Activated naive CD4-positive, alpha-beta T cell treated with anti-CD3 and anti-CD28 coated beads, Interleukin-2, amount 50 U/mL, for 24 hours (primary cell): ENCODE data around the gene TRIM27.
"Not testable (repeated sequence)": the region's sequence is repeated elsewhere in the genome, so short reads cannot be mapped to it uniquely, and the experiment has no call there.

Source experiments
- H3K27ac Mint-ChIP-seq: one replicate; pipeline ENCODE4 v1.8.0; 2021; ENCODE audit warnings: mild to moderate bottlenecking, mixed read lengths
- H3K27me3 Mint-ChIP-seq: one replicate; pipeline ENCODE4 v1.8.0; 2021; ENCODE audit warnings: mixed read lengths
- H3K36me3 Mint-ChIP-seq: one replicate; pipeline ENCODE4 v1.8.0; 2021; ENCODE audit warnings: mixed read lengths
- H3K4me1 Mint-ChIP-seq: one replicate; pipeline ENCODE4 v1.8.0; 2021; ENCODE audit warnings: mixed read lengths
- H3K4me3 Mint-ChIP-seq: one replicate; pipeline ENCODE4 v1.8.0; 2021; ENCODE audit warnings: mild to moderate bottlenecking, mixed read lengths
- H3K9me3 Mint-ChIP-seq: one replicate; pipeline ENCODE4 v1.8.0; 2021; ENCODE audit warnings: mixed read lengths

Gene TRIM27

GRCh38 chr6:28923318-28924102 lies at the start of gene TRIM27:
TRIM27 (minus strand) TSS chr6:28923985; CDS start chr6:28923632, 353 bp downstream.
- no peaks in the 10 kb centered on the region for H3K9me3 Mint-ChIP-seq
- peak within 1 kb of the TSS; percentile 96 for H3K4me3 Mint-ChIP-seq
- H3K4me1 Mint-ChIP-seq: peaks cover 42% of the 10 kb centered on the region
- peak within 1 kb of the TSS; percentile 91 for H3K27ac Mint-ChIP-seq
- H3K27me3 Mint-ChIP-seq: no peaks in the 10 kb centered on the region
- peaks cover 13% of the 10 kb centered on the region for H3K36me3 Mint-ChIP-seq

GRCh38 chr6:28970056-28970455 lies 46.3 kb upstream of the TRIM27 start:
- not testable (repeated sequence) for H3K4me1 Mint-ChIP-seq, H3K27ac Mint-ChIP-seq, H3K4me3 Mint-ChIP-seq, H3K27me3 Mint-ChIP-seq, H3K9me3 Mint-ChIP-seq, H3K36me3 Mint-ChIP-seq

- Mint-ChIP-seq H3K9me3 (no peaks in the 10 kb centered on the region), H3K27ac (no peak overlapping the region), H3K27me3 (peaks cover 5% of the 10 kb centered on the region), H3K4me3 (no peak overlapping the region), H3K4me1 (no peaks in the 10 kb centered on the region), H3K36me3 (no peaks in the 10 kb centered on the region)
Measured at GRCh38 chr6:28969129-28969528, 45.3 kb upstream of the TRIM27 start.

GRCh38 chr6:28968476-28968875 lies 44.7 kb upstream of the TRIM27 start:
- H3K4me3 Mint-ChIP-seq: no peak overlapping the region
- H3K9me3 Mint-ChIP-seq: no peaks in the 10 kb centered on the region
- no peaks in the 10 kb centered on the region for H3K4me1 Mint-ChIP-seq
- no peak overlapping the region for H3K27ac Mint-ChIP-seq
- no peaks in the 10 kb centered on the region for H3K36me3 Mint-ChIP-seq
- H3K27me3 Mint-ChIP-seq: peaks cover 3% of the 10 kb centered on the region

GRCh38 chr6:28965706-28966105 lies 41.9 kb upstream of the TRIM27 start:
- H3K4me1 Mint-ChIP-seq: no peaks in the 10 kb centered on the region
- H3K4me3 Mint-ChIP-seq: no peak overlapping the region
- no peak overlapping the region for H3K27ac Mint-ChIP-seq
- no peaks in the 10 kb centered on the region for H3K36me3 Mint-ChIP-seq
- H3K27me3 Mint-ChIP-seq: peaks cover 2% of the 10 kb centered on the region
- no peaks in the 10 kb centered on the region for H3K9me3 Mint-ChIP-seq

GRCh38 chr6:28960846-28961500 lies 37.2 kb upstream of the TRIM27 start:
- peaks cover 12% of the 10 kb centered on the region for H3K27me3 Mint-ChIP-seq
- H3K9me3 Mint-ChIP-seq: no peaks in the 10 kb centered on the region
- H3K4me3 Mint-ChIP-seq: no peak overlapping the region
- no peaks in the 10 kb centered on the region for H3K4me1 Mint-ChIP-seq
- no peaks in the 10 kb centered on the region for H3K36me3 Mint-ChIP-seq
- H3K27ac Mint-ChIP-seq: no peak overlapping the region

- not testable (repeated sequence) for H3K27ac Mint-ChIP-seq
Measured at GRCh38 chr6:28958561-28959243, 34.9 kb upstream of the TRIM27 start.

GRCh38 chr6:28957795-28958314 lies 34.1 kb upstream of the TRIM27 start:
- Mint-ChIP-seq H3K27me3 (peaks cover 17% of the 10 kb centered on the region), H3K4me1 (peaks cover 21% of the 10 kb centered on the region)
- H3K9me3 Mint-ChIP-seq, H3K36me3 Mint-ChIP-seq, H3K27ac Mint-ChIP-seq, H3K4me3 Mint-ChIP-seq: not testable (repeated sequence)

More at GRCh38 chr6:28958561-28959243, 34.9 kb upstream of the TRIM27 start:
- H3K27me3 Mint-ChIP-seq: peaks cover 17% of the 10 kb centered on the region
- not testable (repeated sequence) for H3K9me3 Mint-ChIP-seq, H3K36me3 Mint-ChIP-seq, H3K4me3 Mint-ChIP-seq
- peaks cover 15% of the 10 kb centered on the region for H3K4me1 Mint-ChIP-seq

GRCh38 chr6:28956331-28956730 lies 32.5 kb upstream of the TRIM27 start:
- Mint-ChIP-seq H3K4me3 (no peak overlapping the region), H3K27ac (no peak overlapping the region), H3K9me3 (no peaks in the 10 kb centered on the region), H3K4me1 (peaks cover 27% of the 10 kb centered on the region), H3K27me3 (peaks cover 17% of the 10 kb centered on the region), H3K36me3 (no peaks in the 10 kb centered on the region)

GRCh38 chr6:28953585-28954258 lies 29.9 kb upstream of the TRIM27 start:
- H3K4me1 Mint-ChIP-seq: peaks cover 27% of the 10 kb centered on the region
- peak overlapping the region; percentile 81 for H3K27ac Mint-ChIP-seq
- peak overlapping the region; percentile 87 for H3K4me3 Mint-ChIP-seq
- H3K27me3 Mint-ChIP-seq: peaks cover 10% of the 10 kb centered on the region
- no peaks in the 10 kb centered on the region for H3K9me3 Mint-ChIP-seq
- H3K36me3 Mint-ChIP-seq: no peaks in the 10 kb centered on the region

GRCh38 chr6:28953039-28953584 lies 29.3 kb upstream of the TRIM27 start:
- no peaks in the 10 kb centered on the region for H3K9me3 Mint-ChIP-seq
- peaks cover 27% of the 10 kb centered on the region for H3K4me1 Mint-ChIP-seq
- peaks cover 10% of the 10 kb centered on the region for H3K27me3 Mint-ChIP-seq
- H3K36me3 Mint-ChIP-seq: no peaks in the 10 kb centered on the region
- H3K4me3 Mint-ChIP-seq: peak overlapping the region; percentile 87
- peak overlapping the region; percentile 81 for H3K27ac Mint-ChIP-seq

GRCh38 chr6:28949656-28950195 lies 25.9 kb upstream of the TRIM27 start:
- H3K36me3 Mint-ChIP-seq, H3K27me3 Mint-ChIP-seq, H3K9me3 Mint-ChIP-seq, H3K4me3 Mint-ChIP-seq: not testable (repeated sequence)
- peaks cover 24% of the 10 kb centered on the region for H3K4me1 Mint-ChIP-seq
- H3K27ac Mint-ChIP-seq: peak overlapping the region; percentile 6

- Mint-ChIP-seq H3K4me3 (no peak overlapping the region), H3K9me3 (peaks cover 5% of the 10 kb centered on the region), H3K27me3 (no peaks in the 10 kb centered on the region), H3K4me1 (peaks cover 24% of the 10 kb centered on the region), H3K36me3 (no peaks in the 10 kb centered on the region), H3K27ac (no peak overlapping the region)
Measured at GRCh38 chr6:28948782-28949486, 25.1 kb upstream of the TRIM27 start.

- Mint-ChIP-seq H3K4me3 (no peak overlapping the region), H3K9me3 (peaks cover 5% of the 10 kb centered on the region), H3K27me3 (no peaks in the 10 kb centered on the region)
Measured at GRCh38 chr6:28947831-28948270, 24.1 kb upstream of the TRIM27 start.

More at GRCh38 chr6:28947831-28948270, 24.1 kb upstream of the TRIM27 start:
- Mint-ChIP-seq H3K4me1 (peaks cover 28% of the 10 kb centered on the region), H3K36me3 (no peaks in the 10 kb centered on the region), H3K27ac (peak overlapping the region; percentile 18)
